GM12878 (cell line): ENCODE data around the gene PLEKHG4B. TPM values are rescaled to one million over a fixed set of nuclear protein-coding genes. Genes with fewer than 3 reads are reported as not detected.

Source experiments
- ATAC-seq: fragments of 200-7000 bp; cut with Tn5 transposase; 3 replicates; pipeline ENCODE4 v1.9.1; 2020; ENCODE audit warnings: mild to moderate bottlenecking, moderate library complexity
- BruUV-seq: library from RNA; stranded (reverse); fragments of 400-500 nt; replicated peaks from 2 replicates; lab custom pipeline; 2021; lab: Mats Ljungman, UMichigan
- CTCF ChIA-PET: fragments of 300-600 bp; sonication (Branson Sonifier 250); formaldehyde crosslinking; extraction: SDS; loops from one replicate; lab custom pipeline; 2021; ENCODE audit warnings: inconsistent platforms; lab: Yijun Ruan, JAX
- POLR2A ChIA-PET: fragments of 350-600 bp; formaldehyde crosslinking; extraction: SDS; loops from one replicate; lab custom pipeline; 2021; ENCODE audit warnings: inconsistent platforms; lab: Charles Lee
- RAD21 ChIA-PET: fragments of 300-600 bp; sonication (Branson Sonifier 250); formaldehyde crosslinking; loops from one replicate; lab custom pipeline; 2023; ENCODE audit warnings: antibody characterized with exemption; ENCODE audit not compliant: unreplicated experiment; lab: Charles Lee
- SMC1A ChIA-PET: fragments of 300-600 bp; sonication (Branson Sonifier 250); formaldehyde crosslinking; loops from one replicate; lab custom pipeline; 2023; ENCODE audit not compliant: unreplicated experiment, uncharacterized antibody; lab: Charles Lee
- DNase-seq: peaks from one replicate; pipeline ENCODE4 v3.0.0-alpha.2; 2011; ENCODE audit warnings: low read depth, low spot score
- FAIRE-seq: peaks from 3 replicates; lab custom pipeline; 2011; peaks lifted over from hg19 to GRCh38; lab: Jason Lieb, UNC
- H2AFZ ChIP-seq: 2 replicates; pipeline ENCODE4 v1.6.0; 2011; ENCODE audit warnings: low read depth, low read length, control low read depth; ENCODE audit not compliant: control insufficient read depth
- H3K27ac ChIP-seq: 2 replicates; pipeline ENCODE4 v1.5.1; 2011; ENCODE audit warnings: control low read depth; ENCODE audit not compliant: control insufficient read depth, insufficient read depth
- H3K27me3 ChIP-seq, 2 experiments: replicated peaks in 1 of 2; 2 replicates each; pipeline versions ENCODE4 v1.6.0 to v1.6.1; 2011; ENCODE audit warnings: low read length in 1 of 2; ENCODE audit not compliant: control insufficient read depth in 2 of 2, insufficient read depth in 2 of 2
- H3K36me3 ChIP-seq, 2 experiments: 2 replicates each; pipeline ENCODE4 v1.5.1; 2011; ENCODE audit warnings: low read length in 1 of 2; ENCODE audit not compliant: control insufficient read depth in 2 of 2, insufficient read depth in 2 of 2
- H3K4me1 ChIP-seq: 2 replicates; pipeline ENCODE4 v1.6.1; 2011; ENCODE audit warnings: mild to moderate bottlenecking, low read length, moderate library complexity, mixed read lengths; ENCODE audit not compliant: control insufficient read depth, insufficient read depth
- H3K4me2 ChIP-seq: 2 replicates; pipeline ENCODE4 v1.6.0; 2011; ENCODE audit warnings: control low read depth; ENCODE audit not compliant: control insufficient read depth, insufficient read depth
- H3K4me3 ChIP-seq: fragments of 200-600 bp; sonication (generic); 2 replicates; pipeline ENCODE4 v1.5.1; 2016
- H3K79me2 ChIP-seq: 2 replicates; pipeline ENCODE4 v1.6.0; 2011; ENCODE audit warnings: low read length; ENCODE audit not compliant: control insufficient read depth, insufficient read depth
- H3K9ac ChIP-seq: 2 replicates; pipeline ENCODE4 v1.8.0; 2011; ENCODE audit warnings: low read length, control low read depth, mixed read lengths; ENCODE audit not compliant: control insufficient read depth, insufficient read depth
- H3K9me3 ChIP-seq: replicated peaks from 3 replicates; pipeline ENCODE4 v1.5.1; 2011; ENCODE audit warnings: mild to moderate bottlenecking, low read length; ENCODE audit not compliant: control insufficient read depth, insufficient read depth
- H4K20me1 ChIP-seq: 2 replicates; pipeline ENCODE4 v1.6.0; 2011; ENCODE audit not compliant: control insufficient read depth, insufficient read depth
- BACH1 ChIP-seq: fragments of 450-650 bp; IDR thresholded peaks from 2 replicates; pipeline ENCODE4 v1.6.1; 2017; ENCODE audit warnings: mild to moderate bottlenecking, borderline replicate concordance
- BMI1 ChIP-seq: fragments of 450-650 bp; IDR thresholded peaks from 2 replicates; pipeline ENCODE4 v1.6.1; 2016; ENCODE audit warnings: mild to moderate bottlenecking, moderate library complexity, borderline replicate concordance
- CEBPZ ChIP-seq: fragments of 150-350 bp; IDR thresholded peaks from 2 replicates; pipeline ENCODE4 v1.6.1; 2016; ENCODE audit warnings: low read depth, low read length
- E2F8 ChIP-seq: fragments of 450-650 bp; IDR thresholded peaks from 2 replicates; pipeline ENCODE4 v1.6.1; 2018; ENCODE audit warnings: mild to moderate bottlenecking, low read depth, moderate library complexity; ENCODE audit not compliant: partially characterized antibody
- EED ChIP-seq: sonication (generic); IDR thresholded peaks from 2 replicates; pipeline ENCODE4 v1.6.1; 2016; ENCODE audit warnings: antibody characterized with exemption, low read depth
- EZH2 ChIP-seq: IDR thresholded peaks from 2 replicates; pipeline ENCODE4 v1.6.1; 2012; ENCODE audit warnings: low read depth, mild to moderate bottlenecking, control low read depth, inconsistent platforms, low read length, borderline replicate concordance; ENCODE audit not compliant: control insufficient read depth
- MEF2A ChIP-seq: IDR thresholded peaks from 2 replicates; pipeline ENCODE4 v1.6.1; 2011; ENCODE audit warnings: low read depth, mild to moderate bottlenecking, low read length, moderate library complexity; ENCODE audit not compliant: insufficient read depth
- NBN ChIP-seq: fragments of 450-650 bp; IDR thresholded peaks from 2 replicates; pipeline ENCODE4 v1.6.1; 2016
- NFYB ChIP-seq: IDR thresholded peaks from 2 replicates; pipeline ENCODE4 v1.6.1; 2011; ENCODE audit warnings: low read depth, mild to moderate bottlenecking, low read length, improper control_type of control experiment, moderate library complexity; ENCODE audit not compliant: insufficient read depth
- PRDM15 ChIP-seq: fragments of 450-650 bp; formaldehyde crosslinking; IDR thresholded peaks from 2 replicates; pipeline ENCODE4 v1.4.0; 2020; ENCODE audit warnings: mild to moderate bottlenecking, moderate library complexity
- SIN3A ChIP-seq: IDR thresholded peaks from 2 replicates; pipeline ENCODE4 v1.6.1; 2012; ENCODE audit warnings: low read depth, low read length, improper control_type of control experiment
- TCF7 ChIP-seq: IDR thresholded peaks from 2 replicates; pipeline ENCODE4 v1.6.1; 2014; ENCODE audit warnings: antibody characterized with exemption, borderline replicate concordance
- ZBED1 ChIP-seq: IDR thresholded peaks from 2 replicates; pipeline ENCODE4 v1.6.1; 2016; ENCODE audit warnings: borderline replicate concordance
- ZNF217 ChIP-seq: fragments of 450-650 bp; IDR thresholded peaks from 2 replicates; pipeline ENCODE4 v1.6.1; 2017; ENCODE audit warnings: antibody characterized with exemption, mild to moderate bottlenecking
- ZNF24 ChIP-seq: fragments of 450-650 bp; IDR thresholded peaks from 2 replicates; pipeline ENCODE4 v1.6.1; 2017; ENCODE audit warnings: antibody characterized with exemption, mild to moderate bottlenecking
- WGBS: methylation state at CpG from one replicate; pipeline ENCODE4 v1.1.6; 2016; ENCODE audit warnings: low lambda C conversion rate; ENCODE audit not compliant: insufficient replicate concordance, insufficient coverage; ENCODE audit errors: missing lambda C conversion rate; 5-methylcytosine and 5-hydroxymethylcytosine counted together
- in situ Hi-C: fragments of 300-500 bp; cut with MboI; formaldehyde crosslinking; loops from 9 replicates; pipeline ENCODE4 v1.14.3; 2018; ENCODE audit warnings: mixed read lengths
- intact Hi-C: fragments of 100-400 bp; cut with micrococcal nuclease; formaldehyde crosslinking; loops from one replicate; pipeline ENCODE4 v1.14.2; 2022; ENCODE audit not compliant: unreplicated experiment
- polyA plus RNA-seq, 11 experiments: library from polyadenylated mRNA; depleted of rRNA in 4 of 11; unstranded in 6 of 11; stranded (reverse) in 5 of 11; fragments of >200 nt; fragmentation: Nextera tagmentation in 4 of 11; fragmentation: Illumina TruSeq in 1 of 11; extraction: Ambion mirVana in 4 of 11; extraction: Trizol in 1 of 11; gene quantifications; 1 replicate in 1 of 11; 2 replicates in 10 of 11; pipeline versions ENCODE4 v1.2.1 to v1.2.3, GENCODE V29; 2011 to 2016; ENCODE audit warnings: inconsistent platforms in 2 of 11, missing spikeins in 2 of 11, low read depth in 1 of 11
- total RNA-seq, 4 experiments: library from RNA; depleted of rRNA in 3 of 4; stranded (reverse); fragments of >200 nt in 3 of 4; fragmentation: Illumina TruSeq in 1 of 4; extraction: Trizol in 1 of 4; gene quantifications; 2 replicates each; pipeline versions ENCODE4 v1.2.1 to v1.2.3, GENCODE V29; 2013 to 2021

The PLEKHG4B gene
- total and polyA plus RNA-seq, 10 of the 15 experiments (the other 5 are each of a cell fraction or from before 2014, with no cell fraction given) = under 0.01 to 0.05 (median 0.01) TPM; not detected in 6

- Histone ChIP-seq H3K4me1 (no peaks in the 10 kb centered on the region), H3K9ac (no peak overlapping the region), H3K36me3 (no peaks in the 10 kb centered on the region), H2AFZ (no peak overlapping the region), H3K27me3 (no peaks in the 10 kb centered on the region), H4K20me1 (no peaks in the 10 kb centered on the region), H3K4me3 (no peak overlapping the region), H3K79me2 (no peaks in the 10 kb centered on the region), H3K9me3 (no peaks in the 10 kb centered on the region), H3K4me2 (no peak overlapping the region), H3K27ac (no peak overlapping the region)
- POLR2A ChIA-PET = no interaction called here
- whole genome bisulfite sequencing = 45% methylated on average over 23 of the region's 23 CpGs
- no peak for DNase-seq
- BruUV-seq = no TSS peak
- in situ Hi-C loops = no loop called here
- SMC1A ChIA-PET = no interaction called here
- ATAC-seq = no peak
- FAIRE-seq = no peak
- CTCF ChIA-PET = no interaction called here
- intact Hi-C loops = no loop called here
- RAD21 ChIA-PET = no interaction called here
- TF ChIP-seq TCF7 (no peak), ZBED1 (no peak), ZNF217 (no peak), SIN3A (no peak), EED (no peak), BACH1 (no peak), PRDM15 (no peak), MEF2A (no peak), NBN (no peak), CEBPZ (no peak), BMI1 (no peak), EZH2 (no peak), NFYB (no peak), ZNF24 (no peak), E2F8 (no peak)
Observed at GRCh38 chr5:155651-156410, 63.9 kb downstream of the PLEKHG4B start.
